LNCAP (cell line): ENCODE results near the gene LRBA.

Source experiments
- TF ChIP-seq, protein P1 (sequence below): fragments of 450-650 bp; IDR thresholded peaks from 2 replicates; pipeline ENCODE4 v1.5.1; 2017; ENCODE audit warnings: mild to moderate bottlenecking

LRBA gene

DNA sequence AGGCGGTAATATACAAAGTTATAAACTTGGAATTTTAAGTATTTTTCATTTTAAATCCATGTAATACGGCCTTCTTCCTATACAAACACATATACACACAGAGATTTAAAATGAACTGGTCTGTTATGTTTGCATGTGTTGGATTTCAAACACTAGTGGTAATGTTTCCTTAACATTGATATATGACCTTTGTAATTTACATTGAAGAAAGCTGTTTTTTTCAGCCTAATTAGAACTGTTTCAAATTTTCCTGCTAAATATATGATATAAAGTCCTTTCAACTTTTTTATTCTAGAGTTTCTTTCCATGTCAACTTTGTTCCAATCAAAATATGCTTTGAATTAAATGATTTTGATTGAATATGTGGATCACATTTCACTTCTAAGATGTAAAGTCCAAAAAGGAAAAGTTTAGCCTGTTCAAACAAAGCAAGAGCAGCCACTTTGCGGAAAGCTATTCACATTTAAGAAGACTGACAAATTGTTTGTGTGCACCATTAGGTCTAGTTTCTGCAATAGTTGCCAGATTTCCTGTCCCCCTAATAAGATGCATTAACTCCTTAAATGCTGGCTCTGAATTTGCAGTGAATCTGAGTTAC, 659.1 kb downstream of the LRBA start:
- TF ChIP-seq, protein P1, sequence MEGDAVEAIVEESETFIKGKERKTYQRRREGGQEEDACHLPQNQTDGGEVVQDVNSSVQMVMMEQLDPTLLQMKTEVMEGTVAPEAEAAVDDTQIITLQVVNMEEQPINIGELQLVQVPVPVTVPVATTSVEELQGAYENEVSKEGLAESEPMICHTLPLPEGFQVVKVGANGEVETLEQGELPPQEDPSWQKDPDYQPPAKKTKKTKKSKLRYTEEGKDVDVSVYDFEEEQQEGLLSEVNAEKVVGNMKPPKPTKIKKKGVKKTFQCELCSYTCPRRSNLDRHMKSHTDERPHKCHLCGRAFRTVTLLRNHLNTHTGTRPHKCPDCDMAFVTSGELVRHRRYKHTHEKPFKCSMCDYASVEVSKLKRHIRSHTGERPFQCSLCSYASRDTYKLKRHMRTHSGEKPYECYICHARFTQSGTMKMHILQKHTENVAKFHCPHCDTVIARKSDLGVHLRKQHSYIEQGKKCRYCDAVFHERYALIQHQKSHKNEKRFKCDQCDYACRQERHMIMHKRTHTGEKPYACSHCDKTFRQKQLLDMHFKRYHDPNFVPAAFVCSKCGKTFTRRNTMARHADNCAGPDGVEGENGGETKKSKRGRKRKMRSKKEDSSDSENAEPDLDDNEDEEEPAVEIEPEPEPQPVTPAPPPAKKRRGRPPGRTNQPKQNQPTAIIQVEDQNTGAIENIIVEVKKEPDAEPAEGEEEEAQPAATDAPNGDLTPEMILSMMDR = no peak

DNA sequence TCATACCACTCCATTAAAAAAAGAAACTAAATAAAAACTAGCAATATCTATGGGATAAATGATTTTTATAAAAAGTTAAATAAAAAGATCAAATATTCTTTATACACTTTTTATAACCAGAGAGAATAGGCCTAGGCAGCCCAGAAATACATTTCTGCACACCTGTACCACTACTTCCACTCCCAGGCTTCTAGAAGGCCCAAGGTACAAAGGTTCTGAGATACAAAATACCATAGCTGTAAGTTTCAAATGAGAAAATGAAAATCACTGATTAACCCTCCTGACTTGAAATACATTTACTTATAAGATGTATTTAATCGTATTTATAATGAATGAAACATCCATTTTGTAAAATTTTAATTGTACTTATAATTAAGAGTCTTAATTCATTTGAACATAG, 659.7 kb downstream of the LRBA start:
- TF ChIP-seq, protein P1 = no peak

DNA sequence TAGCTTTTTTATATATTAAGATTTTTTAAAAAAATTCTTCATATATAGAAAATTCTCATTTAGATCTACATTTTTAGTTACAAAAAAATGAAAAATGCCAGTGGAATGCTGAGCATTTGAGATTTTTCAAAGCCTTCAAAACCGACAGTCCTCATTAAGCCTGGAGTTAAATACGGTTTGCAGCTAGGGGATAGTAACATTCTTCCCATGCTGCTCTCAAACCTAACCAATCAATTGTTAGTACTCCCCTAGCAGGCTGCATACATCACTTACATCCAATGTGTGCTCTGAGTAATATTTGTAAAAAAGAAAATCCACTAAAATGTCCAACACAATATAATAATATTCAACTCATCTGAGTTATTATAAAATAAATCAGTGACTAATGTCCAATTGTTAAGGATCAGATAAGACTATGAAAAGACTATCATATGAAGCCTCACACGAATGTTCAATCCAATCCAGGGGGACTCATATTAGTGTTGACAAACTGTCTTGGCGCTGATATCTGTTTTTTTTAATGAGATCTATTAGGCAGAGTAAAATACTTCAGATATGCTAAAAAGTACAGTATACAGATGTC, 660.8 kb downstream of the LRBA start:
- TF ChIP-seq, protein P1 = no peak

DNA sequence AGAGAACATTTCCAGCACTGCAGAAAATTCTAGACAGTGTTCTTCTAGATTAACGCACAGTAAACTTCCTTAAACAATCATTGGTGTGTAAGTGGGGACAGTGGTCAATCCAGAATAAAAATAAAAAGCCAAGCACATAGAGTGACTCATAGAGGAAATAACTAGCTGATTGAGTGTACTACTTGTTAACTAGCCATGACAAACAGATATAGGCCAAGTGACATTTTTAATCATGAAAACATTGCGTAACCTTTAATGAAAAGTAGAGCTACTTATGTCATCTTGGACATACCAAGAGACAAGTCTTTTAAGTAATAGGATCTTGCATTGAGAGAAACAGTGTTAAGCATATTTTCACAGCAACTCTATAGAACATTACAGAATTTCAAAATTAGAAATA, 667.0 kb downstream of the LRBA start:
- TF ChIP-seq, protein P1 = no peak

DNA sequence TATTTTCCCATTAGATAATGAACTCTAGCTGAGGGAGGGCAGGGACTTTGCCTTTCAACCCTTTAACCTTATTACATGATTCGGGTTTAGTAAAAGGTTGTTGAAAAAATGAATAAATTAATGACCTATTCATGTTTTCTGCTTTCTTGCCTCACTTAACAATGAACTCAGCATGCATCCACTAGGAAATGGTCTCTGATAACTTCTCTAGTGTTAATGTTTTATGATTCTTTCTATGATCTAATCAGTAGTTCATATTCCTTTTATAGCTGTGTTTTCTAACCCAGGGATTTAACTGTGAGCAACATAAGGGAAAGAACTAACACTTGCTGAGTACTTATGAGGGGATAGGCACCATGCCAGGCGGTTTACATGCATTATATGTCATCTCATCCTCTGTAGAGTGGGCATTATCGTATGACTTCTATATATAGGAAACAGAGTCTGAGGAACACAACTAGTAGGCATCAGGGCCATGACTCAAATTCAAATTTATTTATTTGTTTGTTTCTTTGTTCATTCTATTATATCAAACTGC, 669.8 kb downstream of the LRBA start:
- TF ChIP-seq, protein P1 = no peak

DNA sequence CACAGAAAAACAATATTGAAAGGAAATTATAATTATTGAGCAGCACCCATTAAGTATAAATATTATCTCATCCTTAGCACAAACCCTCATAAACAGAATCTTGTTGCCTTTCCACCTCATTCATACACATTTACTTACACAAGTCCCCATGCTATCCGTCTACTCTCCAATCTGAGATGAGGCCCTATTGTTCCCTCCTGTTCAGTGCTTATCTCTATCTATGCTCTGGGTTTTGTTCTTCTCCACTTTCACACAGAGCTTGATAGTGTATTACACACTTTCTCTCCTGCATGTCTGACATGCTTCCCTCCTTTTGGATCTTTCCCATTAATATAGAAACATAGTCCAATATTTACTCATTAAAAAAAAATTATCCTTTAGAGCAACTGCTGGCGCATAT, 671.3 kb downstream of the LRBA start:
- TF ChIP-seq, protein P1 = no peak

DNA sequence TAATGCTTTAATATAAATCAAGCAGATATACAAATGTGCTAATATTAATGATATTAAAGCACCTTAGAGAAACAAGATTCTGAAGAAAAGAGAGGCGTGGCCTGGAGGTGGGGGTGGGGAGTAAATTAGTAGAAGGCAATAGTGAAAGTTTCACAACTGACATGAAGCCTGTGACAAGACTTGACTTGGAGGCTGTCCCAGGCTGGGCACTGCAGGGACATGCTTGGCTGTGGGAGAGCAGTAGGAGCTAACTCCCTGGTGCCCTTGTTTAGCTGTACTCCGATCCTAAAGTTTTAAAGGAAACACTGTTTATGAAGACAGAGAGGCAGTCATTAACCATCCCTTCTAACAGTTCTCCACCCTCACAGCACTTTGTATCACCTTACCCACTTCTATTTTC, 672.1 kb downstream of the LRBA start:
- TF ChIP-seq, protein P1 = no peak
